ENCODE data around the gene KIF12. TPM values are rescaled to one million over a fixed set of nuclear protein-coding genes. Genes with fewer than 3 reads are reported as not detected.

The KIF12 gene
- total and polyA plus RNA-seq, 12 donors: 0.13 to 0.45 TPM; not detected in 10

- ATAC-seq (no peak), DNase-seq (no peak)
- no peak for TF ChIP-seq CTCF (IDR thresholded peaks at IDR 0.05)
- Histone ChIP-seq H3K9me3 (peaks cover 0 to 10% (median 0%) of the 10 kb centered on the region in 11 donors), H3K27me3 (peaks cover 0 to 7% (median 0%) of the 10 kb centered on the region in 7 donors), H3K4me3 (no peak overlapping the region), H3K36me3 (no peaks in the 10 kb centered on the region), H3K4me1 (peaks cover 0 to 20% (median 12%) of the 10 kb centered on the region in 9 donors), H3K27ac (no peak overlapping the region)
- 70 to 86% methylated on average over 10 of the region's 10 CpGs for WGBS, 2 donors
- intact Hi-C loops (cut with DNase I): no loop called here
These were observed 26.5 kb upstream of the KIF12 start for GRCh38 chr9:114125476-114126013.

- DNase-seq (no peak), ATAC-seq (peak in 1 of 8 donors; percentile 18)
- TF ChIP-seq CTCF (IDR thresholded peaks at IDR 0.05): no peak
- Histone ChIP-seq H3K36me3 (no peaks in the 10 kb centered on the region), H3K4me3 (no peak overlapping the region), H3K27me3 (peaks cover 0 to 7% (median 0%) of the 10 kb centered on the region in 7 donors), H3K9me3 (peaks cover 0 to 10% (median 0%) of the 10 kb centered on the region in 11 donors), H3K4me1 (peaks cover 0 to 14% (median 8%) of the 10 kb centered on the region in 9 donors), H3K27ac (no peak overlapping the region)
- intact Hi-C loops (cut with DNase I): no loop called here
- 84 to 86% methylated on average over 13 of the region's 13 CpGs for WGBS, 2 donors
These were observed 25.8 kb upstream of the KIF12 start for GRCh38 chr9:114124666-114125475.

- TF ChIP-seq CTCF (IDR thresholded peaks at IDR 0.05): no peak
- H3K27ac ChIP-seq: no peak overlapping the region
- H3K36me3 ChIP-seq: no peaks in the 10 kb centered on the region
- ATAC-seq (peak in 4 of 8 donors; percentile 27 to 79 (median 52)), DNase-seq (no peak)
- H3K27me3 ChIP-seq: peaks cover 0 to 7% (median 0%) of the 10 kb centered on the region in 7 donors
- 25 to 33% methylated on average over 1 of the region's 1 CpG for WGBS, 2 donors
- intact Hi-C loops (cut with DNase I): no loop called here
- H3K4me1 ChIP-seq: peaks cover 0 to 14% (median 8%) of the 10 kb centered on the region in 9 donors
- peaks cover 0 to 10% (median 0%) of the 10 kb centered on the region in 11 donors for H3K9me3 ChIP-seq
- H3K4me3 ChIP-seq: no peak overlapping the region
These were observed 25.0 kb upstream of the KIF12 start for GRCh38 chr9:114124138-114124537.

GRCh38 chr9:114123031-114123977 is 24.2 kb upstream of the KIF12 start:
- intact Hi-C loops (cut with DNase I): no loop called here
- H3K4me1 ChIP-seq: peaks cover 0 to 14% (median 8%) of the 10 kb centered on the region in 9 donors
- ATAC-seq: peak in 1 of 8 donors; percentile 12
- H3K4me3 ChIP-seq: no peak overlapping the region
- H3K9me3 ChIP-seq: peaks cover 0 to 10% (median 0%) of the 10 kb centered on the region in 11 donors
- no peak overlapping the region for H3K27ac ChIP-seq
- 90 to 91% methylated on average over 9 of the region's 9 CpGs for WGBS, 2 donors
- peaks cover 0 to 13% (median 0%) of the 10 kb centered on the region in 7 donors for H3K27me3 ChIP-seq
- H3K36me3 ChIP-seq: no peaks in the 10 kb centered on the region
- no peak for TF ChIP-seq CTCF (IDR thresholded peaks at IDR 0.05)
- no peak for DNase-seq

All from heart right ventricle (tissue), 16 donors.